Effector memory CD4-positive, alpha-beta T cell (primary cell): ENCODE data around the gene ATAD3A.

Source experiments
- DNase-seq, 3 donors: peaks; one replicate each; pipeline ENCODE4 v3.0.0-alpha.2; 2020
- H3K27ac ChIP-seq: 2 replicates; pipeline ENCODE4 v1.7.0; 2013; ENCODE audit warnings: mild to moderate bottlenecking, low read length, moderate library complexity; ENCODE audit not compliant: insufficient read depth, poor library complexity, severe bottlenecking
- H3K27me3 ChIP-seq: replicated peaks from 2 replicates; pipeline ENCODE4 v1.7.0; 2013; ENCODE audit warnings: mild to moderate bottlenecking, low read length; ENCODE audit not compliant: insufficient read depth, control insufficient read depth, poor library complexity, severe bottlenecking
- H3K36me3 ChIP-seq: 2 replicates; pipeline ENCODE4 v1.7.0; 2013; ENCODE audit warnings: mild to moderate bottlenecking, low read length, moderate library complexity; ENCODE audit not compliant: control insufficient read depth, insufficient read depth
- H3K4me1 ChIP-seq: 2 replicates; pipeline ENCODE4 v1.7.0; 2013; ENCODE audit warnings: low read length, mild to moderate bottlenecking; ENCODE audit not compliant: control insufficient read depth, insufficient read depth, poor library complexity, severe bottlenecking
- H3K4me3 ChIP-seq: 2 replicates; pipeline ENCODE4 v1.7.0; 2013; ENCODE audit warnings: low read length, low read depth, mild to moderate bottlenecking; ENCODE audit not compliant: insufficient read depth, poor library complexity, severe bottlenecking
- H3K9me3 ChIP-seq: 2 replicates; pipeline ENCODE4 v1.7.0; 2013; ENCODE audit warnings: mild to moderate bottlenecking, low read length, moderate library complexity; ENCODE audit not compliant: control insufficient read depth

ATAD3A gene

DNA sequence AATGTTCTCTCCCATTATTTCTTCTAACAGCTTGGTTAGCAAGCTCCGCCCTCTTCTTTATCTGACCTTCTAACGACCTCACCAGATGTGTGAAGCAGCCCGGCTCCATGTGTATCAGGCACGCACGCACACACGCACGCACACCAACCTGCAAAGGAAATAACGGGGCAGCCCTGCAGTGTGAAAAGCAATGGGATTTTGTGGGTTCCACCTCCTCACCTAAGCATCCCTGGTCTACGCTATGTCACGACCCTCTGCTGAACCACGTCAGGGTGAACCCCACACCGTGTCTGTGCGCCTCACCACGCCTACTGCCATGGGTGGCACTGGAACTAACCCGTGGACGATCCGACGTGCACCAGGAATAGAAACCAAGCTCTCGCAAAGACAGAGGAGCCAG lies 52.3 kb downstream of the ATAD3A start:
- Histone ChIP-seq H3K27me3 (no peaks in the 10 kb centered on the region), H3K4me1 (no peaks in the 10 kb centered on the region), H3K27ac (no peak overlapping the region), H3K9me3 (no peaks in the 10 kb centered on the region), H3K4me3 (no peak overlapping the region), H3K36me3 (peaks cover 55% of the 10 kb centered on the region)
- DNase-seq = no peak

DNA sequence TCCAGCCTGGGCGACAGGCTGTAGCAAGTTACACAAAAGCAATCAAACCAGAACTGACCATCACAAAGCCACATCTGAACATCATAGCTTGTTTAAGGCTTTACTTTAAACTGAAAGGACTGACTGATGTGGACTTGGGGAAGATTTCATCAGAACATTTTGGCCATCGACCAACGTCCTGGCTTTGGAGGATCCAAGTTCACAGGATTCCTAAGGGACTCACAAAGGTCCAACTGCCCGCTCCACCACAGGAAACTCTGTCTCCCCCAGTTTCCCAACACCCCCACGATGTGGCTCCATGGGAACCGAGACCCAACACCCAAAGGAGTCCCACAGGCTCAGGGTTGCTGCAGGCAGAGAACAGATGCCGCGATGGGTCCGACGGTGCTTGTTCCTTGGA lies 53.4 kb downstream of the ATAD3A start:
- Histone ChIP-seq H3K9me3 (no peaks in the 10 kb centered on the region), H3K27me3 (no peaks in the 10 kb centered on the region), H3K4me3 (no peak overlapping the region), H3K36me3 (peaks cover 58% of the 10 kb centered on the region), H3K27ac (no peak overlapping the region), H3K4me1 (no peaks in the 10 kb centered on the region)
- no peak for DNase-seq

DNA sequence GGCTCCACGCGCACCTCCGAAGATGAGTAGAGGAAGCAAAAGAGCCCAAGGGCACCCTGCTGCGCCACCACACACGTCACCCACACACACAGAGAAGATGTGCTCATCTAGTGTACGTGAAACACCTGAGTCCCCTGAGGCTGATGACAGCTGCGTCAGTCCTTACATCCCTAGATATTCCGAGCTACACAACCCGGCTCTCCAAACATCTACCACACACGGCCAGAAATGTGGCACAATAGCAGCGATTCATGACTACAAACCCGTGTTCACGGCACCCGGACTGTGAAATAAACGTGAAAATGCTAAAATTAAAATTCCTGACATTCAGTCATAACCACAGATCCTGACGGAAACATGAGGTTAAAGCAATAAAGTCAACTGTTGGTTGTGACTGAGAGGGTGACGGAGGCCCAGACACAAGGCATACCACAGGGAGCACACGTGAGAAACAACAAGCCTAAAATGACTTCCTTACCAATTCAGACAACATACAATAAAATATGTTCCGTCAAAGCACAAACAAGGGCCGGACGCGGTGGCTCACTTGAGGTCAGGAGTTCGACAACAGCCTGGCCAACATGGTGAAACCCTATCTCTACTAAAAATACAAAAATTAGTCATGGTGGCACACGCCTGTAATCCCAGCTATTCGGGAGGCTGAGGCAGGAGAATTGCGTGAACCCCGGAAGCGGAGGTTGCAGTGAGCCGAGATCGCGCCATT lies 55.4 kb downstream of the ATAD3A start:
- H3K4me3 ChIP-seq = no peak overlapping the region
- H3K4me1 ChIP-seq = peaks cover 3% of the 10 kb centered on the region
- H3K36me3 ChIP-seq = peaks cover 50% of the 10 kb centered on the region
- H3K27me3 ChIP-seq = no peaks in the 10 kb centered on the region
- H3K9me3 ChIP-seq = no peaks in the 10 kb centered on the region
- H3K27ac ChIP-seq = peak overlapping the region; percentile 13
- no peak for DNase-seq

DNA sequence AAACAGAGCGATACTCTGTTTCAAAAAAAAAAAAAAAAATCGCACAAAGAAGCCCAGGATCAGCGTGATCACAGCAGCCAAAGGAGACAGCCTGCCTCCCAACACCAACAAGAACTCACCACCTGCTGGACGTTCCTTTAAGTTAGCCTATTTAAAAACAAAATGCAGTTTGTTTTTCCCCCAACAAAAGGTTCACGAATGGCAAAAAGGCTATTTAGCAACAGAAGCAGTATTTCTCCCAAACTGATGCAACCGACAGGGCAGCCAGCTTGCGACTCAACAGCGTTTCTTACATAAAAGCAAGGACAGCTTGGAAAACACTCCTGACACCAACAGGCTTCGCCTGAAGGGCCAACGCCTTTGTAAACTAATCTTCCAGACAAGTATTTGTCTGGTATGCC lies 55.9 kb downstream of the ATAD3A start:
- no peaks in the 10 kb centered on the region for H3K9me3 ChIP-seq
- H3K27me3 ChIP-seq = no peaks in the 10 kb centered on the region
- H3K36me3 ChIP-seq = peaks cover 44% of the 10 kb centered on the region
- peak overlapping the region; percentile 13 for H3K27ac ChIP-seq
- no peak for DNase-seq
- peaks cover 3% of the 10 kb centered on the region for H3K4me1 ChIP-seq
- H3K4me3 ChIP-seq = no peak overlapping the region

DNA sequence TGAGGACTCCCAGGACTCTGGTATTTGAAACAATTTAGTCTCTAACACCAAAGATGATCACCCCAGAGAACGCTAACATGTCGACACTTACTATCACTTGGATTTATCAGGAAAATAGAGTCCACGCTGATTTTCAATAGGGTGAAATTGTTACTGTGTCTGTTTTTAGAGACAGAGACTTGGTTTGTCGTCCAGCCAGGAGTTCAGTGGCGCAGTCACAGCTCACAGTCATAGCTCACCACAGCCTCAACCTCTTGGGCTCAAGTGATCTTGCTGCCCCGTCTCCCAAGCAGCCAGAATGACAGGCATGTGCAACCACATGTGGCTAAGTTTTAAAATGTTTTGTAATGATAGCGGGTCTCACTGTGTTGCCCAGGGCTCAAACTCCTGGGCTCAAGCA lies 57.4 kb downstream of the ATAD3A start:
- no peak overlapping the region for H3K27ac ChIP-seq
- H3K4me3 ChIP-seq = no peak overlapping the region
- H3K4me1 ChIP-seq = peaks cover 3% of the 10 kb centered on the region
- peaks cover 32% of the 10 kb centered on the region for H3K36me3 ChIP-seq
- no peaks in the 10 kb centered on the region for H3K9me3 ChIP-seq
- H3K27me3 ChIP-seq = no peaks in the 10 kb centered on the region
- no peak for DNase-seq

DNA sequence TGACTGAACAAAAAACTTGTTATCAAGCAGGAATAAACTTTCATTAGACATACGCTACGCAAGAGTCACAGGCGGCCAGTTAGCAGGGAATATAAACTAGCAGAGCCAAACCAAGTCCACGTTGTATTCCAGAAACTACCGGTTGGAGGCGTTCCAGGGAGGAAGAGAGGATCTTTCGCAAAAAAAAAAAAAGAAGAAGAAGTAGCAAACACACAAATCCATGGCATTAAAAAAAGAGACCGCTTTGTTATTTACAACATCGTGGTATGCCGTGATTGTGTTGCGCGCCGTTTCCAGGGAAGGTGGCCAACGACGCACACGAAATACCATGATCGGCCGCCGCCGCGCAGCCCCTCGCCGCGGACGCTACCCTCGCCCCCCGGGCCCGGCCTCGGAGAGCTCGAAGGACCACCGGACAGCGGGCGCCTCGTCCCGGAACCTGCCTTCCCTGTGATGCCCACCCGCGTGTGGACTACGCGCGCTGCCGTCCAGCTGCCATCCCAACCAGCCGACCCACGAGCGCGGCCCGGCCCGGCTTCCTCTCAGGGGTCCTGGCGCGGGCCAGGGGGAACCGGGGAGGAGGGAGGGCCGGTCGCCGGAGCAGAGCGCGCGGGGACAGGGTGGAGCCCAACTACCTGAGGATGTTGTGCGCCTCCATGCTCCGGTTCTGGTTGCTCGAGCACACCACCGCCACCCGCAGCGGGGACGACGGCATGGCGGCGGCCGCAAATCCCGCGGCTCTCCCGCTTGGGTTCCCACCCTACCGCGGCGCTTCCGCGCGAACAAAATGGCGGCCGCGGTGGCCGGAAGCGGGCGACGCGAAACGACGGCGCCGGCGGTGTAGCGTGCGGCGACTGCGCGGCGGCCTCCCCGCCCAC lies 62.1 kb downstream of the ATAD3A start:
- Histone ChIP-seq H3K36me3 (peaks cover 10% of the 10 kb centered on the region), H3K4me1 (peaks cover 10% of the 10 kb centered on the region), H3K9me3 (no peaks in the 10 kb centered on the region), H3K27me3 (no peaks in the 10 kb centered on the region), H3K27ac (peak overlapping the region; percentile 99), H3K4me3 (peak overlapping the region; percentile 99)
- peak; percentile 66 to 68 (median 66) for DNase-seq

DNA sequence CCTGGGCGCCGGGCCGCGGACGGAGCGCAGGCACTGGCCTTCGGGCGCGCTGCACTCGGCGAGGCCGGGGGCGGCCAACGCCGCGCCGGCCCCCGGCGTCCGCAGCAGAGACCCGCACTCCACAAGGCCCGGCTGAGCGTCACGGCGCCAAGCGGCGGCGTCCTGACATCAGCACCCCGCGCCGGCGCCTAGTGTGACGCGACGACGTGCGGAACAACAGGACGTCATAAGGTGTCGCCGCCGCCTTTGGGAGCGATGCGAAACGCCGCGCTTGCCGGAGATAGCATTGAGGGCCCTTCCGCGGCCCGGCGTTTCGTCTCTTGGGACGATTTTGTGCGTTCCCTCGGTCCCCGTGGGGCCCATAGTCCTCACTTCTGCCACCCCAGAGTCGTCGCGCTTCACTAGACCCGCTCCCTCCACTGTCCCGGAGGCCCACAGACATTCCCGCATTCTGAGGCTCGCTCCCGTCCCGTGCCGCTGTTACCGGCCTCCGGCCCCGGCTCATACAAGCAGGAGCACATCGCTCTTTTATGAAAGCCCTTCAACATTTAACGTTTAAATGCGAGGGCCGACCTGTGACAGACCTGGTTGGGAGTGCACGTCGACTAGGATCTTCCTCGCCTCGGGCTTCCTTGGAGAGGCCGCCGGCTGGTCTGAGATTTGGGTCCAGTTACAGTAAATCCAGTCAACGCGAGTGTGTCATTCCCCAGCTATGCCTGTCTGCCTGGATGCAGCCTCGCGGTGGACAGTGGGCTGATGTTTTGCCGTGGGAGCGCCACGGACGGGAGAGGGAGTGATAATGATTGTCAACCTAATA lies 63.0 kb downstream of the ATAD3A start, which contains the start of gene SSU72:
Gene SSU72 (minus strand): TSS at position 143 of the 817 bp plus-strand sequence. CDS start 306 bp downstream, outside the sequence.
- Histone ChIP-seq H3K27ac (peak within 1 kb of the TSS; percentile 99), H3K36me3 (peaks cover 7% of the 10 kb centered on the region), H3K27me3 (no peaks in the 10 kb centered on the region), H3K4me1 (peaks cover 10% of the 10 kb centered on the region), H3K4me3 (peak within 1 kb of the TSS; percentile 99), H3K9me3 (no peaks in the 10 kb centered on the region)
- DNase-seq = peak; percentile 85 to 89 (median 87)

DNA sequence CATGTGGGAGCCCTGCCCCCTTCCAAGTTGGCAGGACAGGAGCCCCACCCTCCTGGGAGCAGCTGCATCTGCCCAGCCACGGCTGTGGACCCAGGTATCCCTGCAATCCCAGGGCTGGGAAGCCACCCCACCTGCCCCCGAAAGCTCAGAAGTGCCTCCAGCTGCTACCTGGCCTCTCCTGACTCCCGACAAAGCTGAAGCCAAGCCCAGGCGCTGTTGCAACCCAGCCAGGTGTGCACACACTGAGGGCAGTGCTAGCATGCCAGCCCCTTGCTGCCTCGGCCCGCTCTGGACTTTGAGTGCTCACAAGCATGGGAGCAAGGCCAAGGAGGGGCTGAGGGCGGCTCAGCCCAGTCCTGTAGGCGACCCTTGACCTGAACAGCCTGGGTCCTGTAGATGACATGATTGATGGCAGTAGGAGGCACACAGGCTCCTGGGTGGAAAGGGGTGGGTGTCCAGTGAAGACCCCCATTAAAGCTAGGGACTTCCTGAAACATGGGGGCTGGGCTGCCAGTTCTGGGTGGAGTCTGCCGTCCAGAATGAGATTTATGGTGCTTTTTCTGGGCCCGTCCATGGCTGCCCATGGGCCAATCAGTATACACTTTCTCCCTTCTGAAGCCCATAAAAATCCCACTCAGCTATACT lies 65.5 kb downstream of the ATAD3A start:
- Histone ChIP-seq H3K27me3 (no peaks in the 10 kb centered on the region), H3K27ac (no peak overlapping the region), H3K36me3 (no peaks in the 10 kb centered on the region), H3K9me3 (no peaks in the 10 kb centered on the region), H3K4me1 (peaks cover 7% of the 10 kb centered on the region), H3K4me3 (no peak overlapping the region)
- DNase-seq = no peak

DNA sequence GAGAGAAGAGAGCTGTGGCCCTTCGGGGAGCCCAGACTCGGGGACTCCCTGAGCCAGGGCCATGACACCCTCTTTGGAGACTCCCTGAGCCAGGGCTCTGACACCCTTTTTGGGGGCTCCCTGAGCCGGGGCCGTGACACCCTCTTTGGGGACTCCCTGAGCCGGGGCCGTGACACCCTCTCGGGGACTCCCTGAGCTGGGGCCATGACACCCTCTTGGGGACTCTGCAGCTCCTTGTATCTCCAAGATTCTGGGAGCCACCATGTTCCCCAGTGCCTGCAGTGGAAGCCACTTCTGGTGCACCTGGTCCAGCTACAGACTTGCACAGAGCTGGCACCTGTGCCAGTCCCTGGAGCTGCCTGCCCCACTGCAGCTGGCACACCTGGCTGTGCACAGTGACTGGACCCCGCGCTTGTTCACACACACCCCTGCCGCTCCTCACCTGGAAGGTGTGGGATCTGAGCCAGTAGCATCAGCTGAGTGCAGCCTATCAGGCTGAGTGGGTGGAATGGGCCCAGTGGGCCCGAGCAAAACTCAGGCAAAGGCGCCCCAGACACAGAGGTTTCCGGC lies 66.5 kb downstream of the ATAD3A start:
- Histone ChIP-seq H3K27me3 (no peaks in the 10 kb centered on the region), H3K9me3 (no peaks in the 10 kb centered on the region), H3K27ac (no peak overlapping the region), H3K36me3 (no peaks in the 10 kb centered on the region), H3K4me1 (peaks cover 7% of the 10 kb centered on the region), H3K4me3 (no peak overlapping the region)
- DNase-seq = no peak
